Loucy (cell line): ENCODE results near the gene MMP17.

Experiments used
- EZH2phosphoT487 ChIP-seq: fragments of 200-600 bp; IDR thresholded peaks from 2 replicates; pipeline ENCODE4 v1.6.1; 2018; ENCODE audit warnings: antibody characterized with exemption, mild to moderate bottlenecking, moderate library complexity, borderline replicate concordance
- TF ChIP-seq, protein P1 (sequence below): fragments of 200-600 bp; sonication (generic); conservative IDR thresholded peaks from 2 replicates; pipeline ENCODE4 v1.5.1; 2014; ENCODE audit warnings: mild to moderate bottlenecking, antibody characterized with exemption, low read length

DNA sequence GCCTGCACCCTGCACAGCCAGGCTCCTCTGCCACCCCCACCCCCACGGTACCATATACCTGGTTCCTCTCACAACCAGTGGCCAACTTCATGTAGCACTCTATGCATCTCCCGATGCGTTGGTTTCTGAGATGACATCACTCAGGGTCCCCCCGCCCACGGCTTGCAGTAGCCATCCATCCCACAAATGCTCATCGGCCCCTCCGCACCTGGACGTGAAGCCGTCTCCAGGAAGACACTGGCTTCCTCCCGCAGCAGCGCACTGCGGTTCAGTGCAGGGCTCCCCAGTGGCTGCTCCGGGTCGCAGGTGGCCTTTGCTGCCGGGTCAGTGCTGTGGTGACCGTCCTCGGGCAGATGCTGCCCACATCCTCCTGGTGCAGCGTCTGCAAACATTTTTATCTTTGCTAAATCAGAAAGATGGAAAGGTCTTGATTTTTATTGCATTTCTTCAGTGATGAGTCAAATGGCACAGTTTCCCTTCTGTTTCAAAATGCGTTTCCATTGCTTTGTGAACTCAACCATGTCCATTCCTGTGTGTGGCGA lies 27.5 kb upstream of the MMP17 start:
- TF ChIP-seq, protein P1, sequence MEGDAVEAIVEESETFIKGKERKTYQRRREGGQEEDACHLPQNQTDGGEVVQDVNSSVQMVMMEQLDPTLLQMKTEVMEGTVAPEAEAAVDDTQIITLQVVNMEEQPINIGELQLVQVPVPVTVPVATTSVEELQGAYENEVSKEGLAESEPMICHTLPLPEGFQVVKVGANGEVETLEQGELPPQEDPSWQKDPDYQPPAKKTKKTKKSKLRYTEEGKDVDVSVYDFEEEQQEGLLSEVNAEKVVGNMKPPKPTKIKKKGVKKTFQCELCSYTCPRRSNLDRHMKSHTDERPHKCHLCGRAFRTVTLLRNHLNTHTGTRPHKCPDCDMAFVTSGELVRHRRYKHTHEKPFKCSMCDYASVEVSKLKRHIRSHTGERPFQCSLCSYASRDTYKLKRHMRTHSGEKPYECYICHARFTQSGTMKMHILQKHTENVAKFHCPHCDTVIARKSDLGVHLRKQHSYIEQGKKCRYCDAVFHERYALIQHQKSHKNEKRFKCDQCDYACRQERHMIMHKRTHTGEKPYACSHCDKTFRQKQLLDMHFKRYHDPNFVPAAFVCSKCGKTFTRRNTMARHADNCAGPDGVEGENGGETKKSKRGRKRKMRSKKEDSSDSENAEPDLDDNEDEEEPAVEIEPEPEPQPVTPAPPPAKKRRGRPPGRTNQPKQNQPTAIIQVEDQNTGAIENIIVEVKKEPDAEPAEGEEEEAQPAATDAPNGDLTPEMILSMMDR = no peak
- no peak for TF ChIP-seq EZH2phosphoT487
